Right renal pelvis (tissue), 4 donors: ENCODE data around the gene MIEN1. TPM values are rescaled to one million over a fixed set of nuclear protein-coding genes. Genes with fewer than 3 reads are reported as not detected.

ENCODE experiments used
- polyA plus RNA-seq, 4 donors: library from polyadenylated mRNA; unstranded; fragments of 120-200 nt; gene quantifications; one replicate each; pipeline ENCODE4 v1.2.1, GENCODE V29; 2013; ENCODE audit not compliant: insufficient read length in 4 of 4

Gene MIEN1
- polyA plus RNA-seq, 4 donors: 36.4 to 41.1 (median 39.1) TPM

Other genes starting within 250 kb of the MIEN1 start
- under 1 TPM in 3 of 4 donors, not detected in 1; 0.04 to 0.06 (median 0.04) TPM for gene NEUROD2, start 122.6 kb downstream of the MIEN1 start, polyA plus RNA-seq
- gene PPP1R1B, start 103.6 kb downstream of the MIEN1 start, polyA plus RNA-seq: 10 to 100 TPM; 13.8 to 19.8 (median 17.3) TPM
- gene STARD3, start 93.4 kb downstream of the MIEN1 start, polyA plus RNA-seq: 10 to 100 TPM; 43.9 to 57.6 (median 48.6) TPM
- 1 to 10 TPM in 3 of 4 donors, under 1 TPM in 1; 0.96 to 1.7 (median 1.4) TPM for gene TCAP, start 65.2 kb downstream of the MIEN1 start, polyA plus RNA-seq
- gene PNMT, start 62.1 kb downstream of the MIEN1 start, polyA plus RNA-seq: 1 to 10 TPM; 1.3 to 3.4 (median 3.2) TPM
- 10 to 100 TPM; 36.5 to 45.8 (median 38.1) TPM for gene PGAP3, start 42.5 kb downstream of the MIEN1 start, polyA plus RNA-seq
- 100 to 1,000 TPM; 166 to 198 (median 183) TPM for gene ERBB2, start 30.5 kb downstream of the MIEN1 start, polyA plus RNA-seq
- 10 to 100 TPM; 33.5 to 40.5 (median 39.2) TPM for gene GRB7, start 7.4 kb upstream of the MIEN1 start, polyA plus RNA-seq
- gene IKZF3, start 133.8 kb upstream of the MIEN1 start, polyA plus RNA-seq: under 1 TPM; 0.17 to 0.30 (median 0.22) TPM
- gene ZPBP2, start 137.7 kb upstream of the MIEN1 start, polyA plus RNA-seq: under 1 TPM in 1 of 4 donors, not detected in 3; 0.04 TPM
- 10 to 100 TPM; 10.2 to 22.1 (median 11.2) TPM for gene GSDMB, start 188.1 kb upstream of the MIEN1 start, polyA plus RNA-seq
- 100 to 1,000 TPM in 1 of 4 donors, 10 to 100 TPM in 3; 92.5 to 110 (median 98.6) TPM for gene ORMDL3, start 197.1 kb upstream of the MIEN1 start, polyA plus RNA-seq
- under 1 TPM in 1 of 4 donors, not detected in 3; 0.17 TPM for gene LRRC3C, start 197.2 kb upstream of the MIEN1 start, polyA plus RNA-seq
- 1 to 10 TPM in 3 of 4 donors, under 1 TPM in 1; 0.59 to 4.7 (median 2.4) TPM for gene GSDMA, start 232.5 kb upstream of the MIEN1 start, polyA plus RNA-seq